ENCODE data around the gene EIF3J.
"Not testable (repeated sequence)": the region's sequence is repeated elsewhere in the genome, so short reads cannot be mapped to it uniquely, and the experiment has no call there.

The EIF3J gene

DNA sequence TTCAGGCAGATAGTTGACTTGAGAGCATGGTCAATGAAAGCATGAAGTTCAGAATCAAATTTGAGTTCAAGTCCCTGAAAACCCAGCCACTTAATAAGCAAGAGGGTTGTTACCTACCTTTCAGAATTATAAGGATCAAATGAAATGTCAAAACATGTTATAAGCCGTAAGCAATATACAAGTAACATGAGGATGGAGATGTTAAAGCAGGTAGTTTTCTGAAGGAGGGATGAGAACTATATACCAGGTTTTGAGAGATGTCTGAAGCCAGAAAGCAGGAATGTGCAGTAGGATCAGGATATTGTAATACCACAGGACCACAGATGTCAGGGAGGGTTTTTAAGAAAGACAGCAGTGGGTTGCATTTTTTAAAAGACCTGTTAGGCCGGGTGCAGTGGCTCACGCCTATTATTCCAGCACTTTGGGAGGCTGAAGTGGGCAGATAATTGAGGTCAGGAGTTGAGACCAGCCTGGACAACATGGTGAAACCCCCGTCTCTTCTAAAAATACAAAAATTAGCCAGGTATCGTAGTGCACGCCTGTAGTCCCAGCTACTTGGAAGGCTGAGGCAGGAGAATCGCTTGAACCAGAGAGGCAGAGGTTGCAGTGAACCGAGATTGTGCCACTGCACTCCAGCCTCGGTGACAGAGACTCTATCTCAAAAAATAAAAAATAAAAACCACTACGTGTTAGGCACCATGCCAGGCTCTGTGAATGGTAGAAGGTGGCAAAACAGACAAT lies 6.9 kb upstream of the EIF3J start:
- no peak overlapping the region for H3K9ac ChIP-seq (ENCODE audit: low read length)
- no peak for DNase-seq
- H3K27me3 ChIP-seq (replicated peaks; ENCODE audit: insufficient read depth, low read length), result no peaks in the 10 kb centered on the region
- no peaks in the 10 kb centered on the region for H3K4me1 ChIP-seq (ENCODE audit: low read length)
- no peaks in the 10 kb centered on the region for H4K20me1 ChIP-seq (ENCODE audit: insufficient read depth, low read length)
- TF ChIP-seq EZH2phosphoT487 (IDR thresholded peaks at IDR 0.05; ENCODE audit: low read length) (no peak), EZH2 (optimal IDR thresholded peaks at IDR 0.05; ENCODE audit: low read depth, low read length) (no peak)
- TF ChIP-seq, protein P1, sequence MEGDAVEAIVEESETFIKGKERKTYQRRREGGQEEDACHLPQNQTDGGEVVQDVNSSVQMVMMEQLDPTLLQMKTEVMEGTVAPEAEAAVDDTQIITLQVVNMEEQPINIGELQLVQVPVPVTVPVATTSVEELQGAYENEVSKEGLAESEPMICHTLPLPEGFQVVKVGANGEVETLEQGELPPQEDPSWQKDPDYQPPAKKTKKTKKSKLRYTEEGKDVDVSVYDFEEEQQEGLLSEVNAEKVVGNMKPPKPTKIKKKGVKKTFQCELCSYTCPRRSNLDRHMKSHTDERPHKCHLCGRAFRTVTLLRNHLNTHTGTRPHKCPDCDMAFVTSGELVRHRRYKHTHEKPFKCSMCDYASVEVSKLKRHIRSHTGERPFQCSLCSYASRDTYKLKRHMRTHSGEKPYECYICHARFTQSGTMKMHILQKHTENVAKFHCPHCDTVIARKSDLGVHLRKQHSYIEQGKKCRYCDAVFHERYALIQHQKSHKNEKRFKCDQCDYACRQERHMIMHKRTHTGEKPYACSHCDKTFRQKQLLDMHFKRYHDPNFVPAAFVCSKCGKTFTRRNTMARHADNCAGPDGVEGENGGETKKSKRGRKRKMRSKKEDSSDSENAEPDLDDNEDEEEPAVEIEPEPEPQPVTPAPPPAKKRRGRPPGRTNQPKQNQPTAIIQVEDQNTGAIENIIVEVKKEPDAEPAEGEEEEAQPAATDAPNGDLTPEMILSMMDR (IDR thresholded peaks at IDR 0.05; ENCODE audit: low read length), result no peak
- H3K9me2 ChIP-seq (replicated peaks; ENCODE audit: insufficient read depth, low read length), result no peaks in the 10 kb centered on the region
- peaks cover 3% of the 10 kb centered on the region; the same call in 1 of the 2 replicates for H3K79me2 ChIP-seq (ENCODE audit: low read length)
- peaks cover 4% of the 10 kb centered on the region; the same call in 1 of the 2 replicates for H3F3A ChIP-seq (ENCODE audit: insufficient read depth, low read length)
- no peak overlapping the region for H3K27ac ChIP-seq (ENCODE audit: low read length)
- no peak overlapping the region for H3K4me2 ChIP-seq (ENCODE audit: low read depth, low read length)
- H3K9me3 ChIP-seq (replicated peaks; ENCODE audit: insufficient read depth, low read length), result no peaks in the 10 kb centered on the region
- no peak overlapping the region for H3K4me3 ChIP-seq (ENCODE audit: low read length)
- peaks cover 4% of the 10 kb centered on the region; the same call in 1 of the 2 replicates for H3K36me3 ChIP-seq (replicated peaks; ENCODE audit: insufficient read depth, low read length)
- no peak overlapping the region for H2AFZ ChIP-seq (ENCODE audit: low read length)

DNA sequence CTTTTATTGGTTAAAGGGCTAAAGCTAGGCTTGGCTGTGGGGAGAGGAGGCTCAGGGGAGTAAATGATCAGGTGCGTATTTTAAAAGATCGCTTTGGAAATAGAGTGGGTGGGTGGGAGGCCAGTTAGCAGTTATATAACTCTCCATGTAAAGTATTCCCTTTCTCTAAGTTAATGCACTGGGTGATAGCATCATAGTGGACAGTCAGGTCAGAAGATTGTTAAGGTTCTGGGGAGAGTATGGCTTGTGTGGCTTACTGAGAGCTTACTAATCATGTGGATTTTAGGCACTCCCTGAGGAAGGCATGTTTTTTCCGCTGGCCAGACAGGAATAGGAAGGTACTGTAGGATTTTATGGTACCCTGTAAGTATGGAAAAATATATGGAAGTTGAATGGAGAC lies 6.3 kb upstream of the EIF3J start:
- Histone ChIP-seq H3K4me3 (ENCODE audit: low read length) (no peak overlapping the region), H3K27ac (ENCODE audit: low read length) (no peak overlapping the region), H3K9me3 (replicated peaks; ENCODE audit: insufficient read depth, low read length) (no peaks in the 10 kb centered on the region), H3K9me2 (replicated peaks; ENCODE audit: insufficient read depth, low read length) (no peaks in the 10 kb centered on the region), H2AFZ (ENCODE audit: low read length) (no peak overlapping the region), H3K4me2 (ENCODE audit: low read depth, low read length) (no peak overlapping the region), H3K36me3 (replicated peaks; ENCODE audit: insufficient read depth, low read length) (no peaks in the 10 kb centered on the region; the same call in 1 of the 2 replicates), H4K20me1 (ENCODE audit: insufficient read depth, low read length) (no peaks in the 10 kb centered on the region), H3K27me3 (replicated peaks; ENCODE audit: insufficient read depth, low read length) (no peaks in the 10 kb centered on the region), H3K4me1 (ENCODE audit: low read length) (no peaks in the 10 kb centered on the region), H3F3A (ENCODE audit: insufficient read depth, low read length) (peaks cover 5% of the 10 kb centered on the region), H3K9ac (ENCODE audit: low read length) (no peak overlapping the region), H3K79me2 (ENCODE audit: low read length) (peaks cover 9% of the 10 kb centered on the region; the same call in 1 of the 2 replicates)
- TF ChIP-seq EZH2phosphoT487 (IDR thresholded peaks at IDR 0.05; ENCODE audit: low read length) (no peak), EZH2 (optimal IDR thresholded peaks at IDR 0.05; ENCODE audit: low read depth, low read length) (no peak)
- TF ChIP-seq, protein P1 (IDR thresholded peaks at IDR 0.05; ENCODE audit: low read length), result no peak
- DNase-seq, result no peak

DNA sequence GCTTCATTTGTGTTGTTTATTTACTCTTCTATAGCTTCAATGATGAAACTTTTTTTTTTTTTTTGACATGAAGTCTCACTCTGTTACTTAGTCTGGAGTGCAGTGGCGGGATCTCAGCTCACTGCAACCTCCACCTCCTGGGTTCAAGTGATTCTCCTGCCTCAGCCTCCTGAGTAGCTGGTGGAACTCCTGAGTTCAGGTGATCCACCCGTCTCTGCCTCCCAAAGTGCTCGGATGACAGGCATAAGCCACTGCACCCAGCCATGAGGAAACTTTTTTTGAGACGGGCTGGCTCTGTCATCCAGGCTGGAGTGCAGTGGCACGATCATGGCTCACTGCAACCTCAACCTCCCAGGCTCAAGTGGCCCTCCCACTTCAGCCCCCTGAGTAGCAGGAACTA lies 4.7 kb upstream of the EIF3J start:
- not testable (repeated sequence) for H3K4me3 ChIP-seq (ENCODE audit: low read length); H3K9me2 ChIP-seq (replicated peaks; ENCODE audit: insufficient read depth, low read length); H3K4me2 ChIP-seq (ENCODE audit: low read depth, low read length); H3K36me3 ChIP-seq (replicated peaks; ENCODE audit: insufficient read depth, low read length); H3K27me3 ChIP-seq (replicated peaks; ENCODE audit: insufficient read depth, low read length); H4K20me1 ChIP-seq (ENCODE audit: insufficient read depth, low read length); H3K9me3 ChIP-seq (replicated peaks; ENCODE audit: insufficient read depth, low read length); H3K4me1 ChIP-seq (ENCODE audit: low read length); H3K27ac ChIP-seq (ENCODE audit: low read length); DNase-seq; H3K9ac ChIP-seq (ENCODE audit: low read length); H2AFZ ChIP-seq (ENCODE audit: low read length)
- H3F3A ChIP-seq (ENCODE audit: insufficient read depth, low read length), result peaks cover 17% of the 10 kb centered on the region
- peaks cover 12% of the 10 kb centered on the region for H3K79me2 ChIP-seq (ENCODE audit: low read length)

DNA sequence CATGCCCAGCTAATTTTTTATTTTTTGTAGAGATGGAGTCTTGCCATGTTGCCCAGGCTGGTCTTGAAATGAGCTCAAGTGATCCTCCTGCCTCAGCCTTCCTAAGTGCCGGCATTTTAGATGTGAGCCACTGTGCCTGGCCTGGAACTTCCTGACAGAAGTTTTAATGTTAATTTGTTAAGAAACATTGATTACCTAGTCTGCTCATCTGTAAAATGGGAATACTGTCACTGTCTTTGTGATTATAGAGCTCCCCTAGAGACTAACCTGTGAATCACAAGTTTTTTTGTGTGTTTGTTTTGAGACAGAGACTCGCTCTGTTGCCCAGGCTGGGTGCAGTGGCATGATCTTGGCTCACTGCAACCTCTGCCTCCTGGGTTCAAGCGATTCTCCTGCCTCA lies 4.3 kb upstream of the EIF3J start:
- H3K9ac ChIP-seq (ENCODE audit: low read length), result no peak overlapping the region
- H4K20me1 ChIP-seq (ENCODE audit: insufficient read depth, low read length), result no peaks in the 10 kb centered on the region
- H3K36me3 ChIP-seq (replicated peaks; ENCODE audit: insufficient read depth, low read length), result no peaks in the 10 kb centered on the region
- no peaks in the 10 kb centered on the region for H3K4me1 ChIP-seq (ENCODE audit: low read length)
- TF ChIP-seq, protein P1 (IDR thresholded peaks at IDR 0.05; ENCODE audit: low read length), result peak; percentile 33
- no peak for TF ChIP-seq EZH2 (optimal IDR thresholded peaks at IDR 0.05; ENCODE audit: low read depth, low read length)
- no peak overlapping the region for H3K4me3 ChIP-seq (ENCODE audit: low read length)
- no peaks in the 10 kb centered on the region for H3K27me3 ChIP-seq (replicated peaks; ENCODE audit: insufficient read depth, low read length)
- DNase-seq, result no peak
- H3K27ac ChIP-seq (ENCODE audit: low read length), result no peak overlapping the region
- H2AFZ ChIP-seq (ENCODE audit: low read length), result no peak overlapping the region
- peaks cover 16% of the 10 kb centered on the region for H3K79me2 ChIP-seq (ENCODE audit: low read length)
- no peaks in the 10 kb centered on the region for H3K9me3 ChIP-seq (replicated peaks; ENCODE audit: insufficient read depth, low read length)
- H3K4me2 ChIP-seq (ENCODE audit: low read depth, low read length), result no peak overlapping the region
- peaks cover 21% of the 10 kb centered on the region for H3F3A ChIP-seq (ENCODE audit: insufficient read depth, low read length)
- no peaks in the 10 kb centered on the region for H3K9me2 ChIP-seq (replicated peaks; ENCODE audit: insufficient read depth, low read length)
